Activated CD8-positive, alpha-beta T cell treated with anti-CD3 and anti-CD28 coated beads for 36 hours (primary cell): Measurements from ENCODE around the gene SLC47A2. TPM values are rescaled to one million over a fixed set of nuclear protein-coding genes. Genes with fewer than 3 reads are reported as not detected.

ENCODE experiments used
- ATAC-seq: fragments of 200-7000 bp; cut with Tn5 transposase; one replicate; pipeline ENCODE4 v1.10.0; 2021; ENCODE audit warnings: mild to moderate bottlenecking, moderate library complexity
- CTCF ChIA-PET: fragments of 350-600 bp; sonication (Branson Sonifier 250); formaldehyde crosslinking; loops from one replicate; lab custom pipeline; 2021; ENCODE audit warnings: antibody characterized with exemption; lab: Charles Lee
- POLR2A ChIA-PET: fragments of 350-600 bp; sonication (Branson Sonifier 250); formaldehyde crosslinking; loops from one replicate; lab custom pipeline; 2021; ENCODE audit warnings: antibody characterized with exemption; lab: Charles Lee
- DNase-seq: peaks from one replicate; pipeline ENCODE4 v3.0.0-alpha.2; 2020
- H3K27ac Mint-ChIP-seq: one replicate; pipeline ENCODE4 v1.8.0; 2021; ENCODE audit warnings: mild to moderate bottlenecking, mixed read lengths
- H3K27me3 Mint-ChIP-seq: one replicate; pipeline ENCODE4 v1.8.0; 2021; ENCODE audit warnings: mixed read lengths
- H3K36me3 Mint-ChIP-seq: one replicate; pipeline ENCODE4 v1.8.0; 2021; ENCODE audit warnings: low read depth, mixed read lengths
- H3K4me1 Mint-ChIP-seq: one replicate; pipeline ENCODE4 v1.8.0; 2021; ENCODE audit warnings: low read depth, mixed read lengths
- H3K4me3 Mint-ChIP-seq: one replicate; pipeline ENCODE4 v1.8.0; 2021; ENCODE audit warnings: mild to moderate bottlenecking, moderate library complexity, mixed read lengths
- H3K9me3 Mint-ChIP-seq: one replicate; pipeline ENCODE4 v1.8.0; 2021; ENCODE audit warnings: mixed read lengths
- intact Hi-C: fragments of 100-400 bp; cut with micrococcal nuclease; formaldehyde crosslinking; loops from one replicate; pipeline ENCODE4 v1.10.0; 2022
- total RNA-seq, 2 experiments: library from RNA; stranded (reverse); gene quantifications; one replicate each; pipeline ENCODE4 v1.2.3, GENCODE V29; 2021
- TF ChIP-seq, protein P1 (sequence below): fragments of 200-600 bp; IDR thresholded peaks from one replicate; pipeline ENCODE4 v1.8.0; 2022; ENCODE audit warnings: antibody characterized with exemption, mild to moderate bottlenecking

The SLC47A2 gene
- total RNA-seq, 2 experiments from 2014 or later, result not detected

DNA sequence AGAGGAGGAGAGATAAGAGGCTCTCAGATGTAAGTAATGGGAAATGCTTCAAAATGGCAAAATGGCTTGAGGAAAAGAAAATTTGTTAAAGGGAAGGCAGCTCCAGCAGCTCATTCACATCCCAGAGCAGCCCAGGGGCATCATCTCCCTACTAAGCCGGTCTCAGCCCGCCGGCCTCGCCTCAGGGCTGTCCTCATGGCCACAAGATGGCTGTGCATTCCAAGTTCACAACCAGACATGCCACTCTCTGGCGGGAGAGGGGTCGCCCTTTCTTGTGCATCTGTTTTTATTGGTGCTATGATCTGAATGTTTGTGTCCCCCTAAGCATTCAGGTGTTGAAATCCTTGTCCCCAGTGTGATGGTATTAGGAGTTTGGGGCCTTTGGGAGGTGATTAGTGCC lies 13.5 kb upstream of the SLC47A2 start:
- no peak for ATAC-seq
- Mint-ChIP-seq H3K4me1 (peaks cover 6% of the 10 kb centered on the region), H3K9me3 (no peaks in the 10 kb centered on the region), H3K27me3 (no peaks in the 10 kb centered on the region), H3K36me3 (no peaks in the 10 kb centered on the region), H3K27ac (no peak overlapping the region), H3K4me3 (no peak overlapping the region)
- intact Hi-C loops, result no loop called here
- ChIA-PET CTCF (no interaction called here), POLR2A (no interaction called here)
- TF ChIP-seq, protein P1, sequence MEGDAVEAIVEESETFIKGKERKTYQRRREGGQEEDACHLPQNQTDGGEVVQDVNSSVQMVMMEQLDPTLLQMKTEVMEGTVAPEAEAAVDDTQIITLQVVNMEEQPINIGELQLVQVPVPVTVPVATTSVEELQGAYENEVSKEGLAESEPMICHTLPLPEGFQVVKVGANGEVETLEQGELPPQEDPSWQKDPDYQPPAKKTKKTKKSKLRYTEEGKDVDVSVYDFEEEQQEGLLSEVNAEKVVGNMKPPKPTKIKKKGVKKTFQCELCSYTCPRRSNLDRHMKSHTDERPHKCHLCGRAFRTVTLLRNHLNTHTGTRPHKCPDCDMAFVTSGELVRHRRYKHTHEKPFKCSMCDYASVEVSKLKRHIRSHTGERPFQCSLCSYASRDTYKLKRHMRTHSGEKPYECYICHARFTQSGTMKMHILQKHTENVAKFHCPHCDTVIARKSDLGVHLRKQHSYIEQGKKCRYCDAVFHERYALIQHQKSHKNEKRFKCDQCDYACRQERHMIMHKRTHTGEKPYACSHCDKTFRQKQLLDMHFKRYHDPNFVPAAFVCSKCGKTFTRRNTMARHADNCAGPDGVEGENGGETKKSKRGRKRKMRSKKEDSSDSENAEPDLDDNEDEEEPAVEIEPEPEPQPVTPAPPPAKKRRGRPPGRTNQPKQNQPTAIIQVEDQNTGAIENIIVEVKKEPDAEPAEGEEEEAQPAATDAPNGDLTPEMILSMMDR, result no peak
- DNase-seq, result no peak

DNA sequence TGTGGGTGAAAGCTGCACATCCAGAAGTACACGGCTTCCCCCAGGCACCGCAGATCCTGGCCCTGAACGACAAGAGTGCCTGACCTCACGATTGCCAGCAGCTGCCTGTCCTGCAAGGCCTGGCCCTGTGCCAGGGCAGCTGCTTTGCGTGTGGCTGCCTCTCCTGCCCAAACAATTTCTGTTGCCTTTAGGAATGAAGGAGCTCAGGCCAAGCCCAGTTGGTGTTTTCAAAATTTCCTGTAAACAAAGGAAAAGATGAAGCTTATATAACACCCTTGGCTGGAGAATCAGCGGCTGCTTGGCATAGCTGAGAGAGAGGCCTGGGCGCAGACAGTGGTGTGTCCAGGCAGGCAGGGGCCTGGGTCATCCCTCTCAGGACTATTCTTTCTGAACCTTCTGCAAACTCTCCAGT lies 11.7 kb upstream of the SLC47A2 start:
- no peaks in the 10 kb centered on the region for H3K9me3 Mint-ChIP-seq
- TF ChIP-seq, protein P1, result no peak
- H3K4me1 Mint-ChIP-seq, result peaks cover 13% of the 10 kb centered on the region
- no peaks in the 10 kb centered on the region for H3K27me3 Mint-ChIP-seq
- DNase-seq, result no peak
- ChIA-PET POLR2A (interaction anchor here (1.3 kb wide), 1 partner anchor 13 kb away, joined by 3 read pairs; no protein-coding TSS in a partner anchor), CTCF (interaction anchor here (0.8 to 2.5 kb wide), 5 partner anchors 10 to 365 kb away, joined by 3 to 9 read pairs (median 3); partner anchors contain the start of gene B9D1)
- H3K36me3 Mint-ChIP-seq, result no peaks in the 10 kb centered on the region
- intact Hi-C loops, result no loop called here
- no peak overlapping the region for H3K4me3 Mint-ChIP-seq
- H3K27ac Mint-ChIP-seq, result no peak overlapping the region
- no peak for ATAC-seq

DNA sequence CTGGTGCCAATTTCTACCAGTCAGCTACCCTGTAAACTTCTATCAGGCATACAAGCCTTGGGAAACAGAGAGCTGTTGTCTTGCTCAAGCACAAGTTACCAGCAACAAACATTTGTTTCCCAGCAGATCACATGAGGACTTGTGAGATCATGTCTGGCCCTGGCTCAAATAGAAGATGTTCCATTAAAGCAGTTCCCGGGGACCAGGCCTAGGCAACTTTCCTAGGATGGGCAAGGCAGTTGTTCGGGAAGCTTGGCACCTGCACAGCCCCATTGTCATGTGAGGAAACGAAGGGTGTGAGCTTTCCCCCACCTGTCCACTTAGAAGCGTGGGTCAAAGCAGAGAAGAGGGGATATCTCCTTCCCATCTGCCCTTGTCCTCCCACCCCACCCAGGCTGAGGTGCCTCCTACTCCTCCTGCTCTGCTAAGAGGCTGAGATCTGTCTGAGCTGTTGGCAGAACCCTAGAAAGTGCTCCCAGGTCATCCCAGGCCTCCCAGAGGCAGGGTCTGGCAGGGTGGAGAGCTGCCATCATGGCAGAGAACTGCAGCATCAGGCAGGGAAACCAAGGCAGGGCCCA lies 11.2 kb upstream of the SLC47A2 start:
- Mint-ChIP-seq H3K27ac (no peak overlapping the region), H3K4me3 (no peak overlapping the region), H3K4me1 (peaks cover 13% of the 10 kb centered on the region), H3K27me3 (no peaks in the 10 kb centered on the region), H3K36me3 (no peaks in the 10 kb centered on the region), H3K9me3 (no peaks in the 10 kb centered on the region)
- no peak for DNase-seq
- no peak for ATAC-seq
- TF ChIP-seq, protein P1, result no peak
- ChIA-PET POLR2A (interaction anchor here (1.3 kb wide), 1 partner anchor 13 kb away, joined by 3 read pairs; no protein-coding TSS in a partner anchor), CTCF (interaction anchor here (0.8 to 2.5 kb wide), 5 partner anchors 9 to 365 kb away, joined by 3 to 9 read pairs (median 3); partner anchors contain the start of gene B9D1)
- intact Hi-C loops, result no loop called here

DNA sequence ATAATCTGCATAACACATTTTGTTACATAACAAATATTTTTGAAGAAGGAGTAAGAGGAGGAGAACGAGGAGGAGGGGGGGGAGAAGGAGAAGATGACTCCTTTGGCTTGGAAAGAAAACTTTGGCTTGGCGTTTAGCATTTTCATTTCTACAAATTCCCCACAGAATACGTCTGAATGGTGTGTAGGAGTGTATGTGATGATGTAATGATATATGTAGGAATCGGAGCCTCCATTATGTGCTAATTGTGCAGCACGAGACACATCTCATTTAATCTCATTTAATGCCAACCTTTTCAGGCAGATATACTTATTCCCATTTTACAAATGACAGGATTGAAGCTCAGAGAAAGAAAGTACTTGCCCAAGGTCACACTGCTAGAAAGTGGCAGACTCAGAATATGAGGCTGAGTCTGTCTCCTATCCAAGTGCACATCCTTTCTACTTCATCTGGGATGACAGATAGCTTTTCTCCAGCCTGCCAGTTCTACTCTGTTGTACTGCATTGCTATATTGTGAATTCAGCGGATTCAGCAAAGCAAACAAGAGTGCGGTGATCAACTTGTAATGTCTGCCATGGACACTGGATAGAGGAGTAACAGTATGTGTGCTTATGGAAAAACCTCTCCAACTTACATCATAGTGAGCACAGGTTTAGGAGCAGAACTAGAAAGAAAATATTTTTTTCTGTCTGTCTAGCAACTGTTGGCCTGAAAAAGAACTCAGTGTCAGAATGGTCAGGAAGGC lies 10.4 kb upstream of the SLC47A2 start:
- no peak for ATAC-seq
- DNase-seq, result no peak
- TF ChIP-seq, protein P1, result no peak
- Mint-ChIP-seq H3K27me3 (no peaks in the 10 kb centered on the region), H3K27ac (no peak overlapping the region), H3K36me3 (no peaks in the 10 kb centered on the region), H3K9me3 (no peaks in the 10 kb centered on the region), H3K4me1 (peaks cover 13% of the 10 kb centered on the region), H3K4me3 (no peak overlapping the region)
- intact Hi-C loops, result no loop called here
- ChIA-PET CTCF (interaction anchor here (0.8 to 2.5 kb wide), 5 partner anchors 18 to 364 kb away, joined by 3 to 9 read pairs (median 3); partner anchors contain the start of gene B9D1), POLR2A (no interaction called here)

DNA sequence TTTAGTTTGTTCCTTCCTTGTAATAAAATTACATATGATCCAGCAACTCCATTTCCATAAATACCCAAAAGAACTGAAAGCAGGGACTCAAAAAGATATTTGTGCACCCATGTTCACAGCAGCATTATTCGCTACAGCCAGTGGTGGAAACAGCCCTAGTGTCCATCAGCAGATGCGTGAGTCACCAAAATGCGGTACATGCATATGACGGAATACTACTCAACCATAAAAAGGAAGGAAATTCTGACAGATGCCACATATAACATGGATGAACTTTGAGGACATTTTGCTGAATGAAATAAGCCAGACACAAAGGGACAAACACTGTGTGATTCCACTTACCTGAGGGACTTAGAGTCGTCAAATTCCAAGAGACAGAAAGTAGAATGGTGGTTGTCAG lies 9.1 kb upstream of the SLC47A2 start:
- intact Hi-C loops, result no loop called here

More for the DNA sequence above, 9.1 kb upstream of the SLC47A2 start:
- Mint-ChIP-seq H3K4me3 (no peak overlapping the region), H3K27ac (no peak overlapping the region), H3K9me3 (no peaks in the 10 kb centered on the region), H3K27me3 (no peaks in the 10 kb centered on the region), H3K4me1 (peaks cover 13% of the 10 kb centered on the region), H3K36me3 (no peaks in the 10 kb centered on the region)
- ChIA-PET CTCF (interaction anchor here (0.8 kb wide), 1 partner anchor 19 kb away, joined by 3 read pairs; no protein-coding TSS in a partner anchor), POLR2A (interaction anchor here (0.6 to 1.0 kb wide), 2 partner anchors 77 to 78 kb away, joined by 3 to 5 read pairs; partner anchors contain the start of gene ALDH3A2)
- no peak for DNase-seq
- TF ChIP-seq, protein P1, result no peak
- ATAC-seq, result no peak
